Measurements from ENCODE around the gene PLK3.
"Not testable (repeated sequence)": the region's sequence is repeated elsewhere in the genome, so short reads cannot be mapped to it uniquely, and the experiment has no call there.

The PLK3 gene

DNA sequence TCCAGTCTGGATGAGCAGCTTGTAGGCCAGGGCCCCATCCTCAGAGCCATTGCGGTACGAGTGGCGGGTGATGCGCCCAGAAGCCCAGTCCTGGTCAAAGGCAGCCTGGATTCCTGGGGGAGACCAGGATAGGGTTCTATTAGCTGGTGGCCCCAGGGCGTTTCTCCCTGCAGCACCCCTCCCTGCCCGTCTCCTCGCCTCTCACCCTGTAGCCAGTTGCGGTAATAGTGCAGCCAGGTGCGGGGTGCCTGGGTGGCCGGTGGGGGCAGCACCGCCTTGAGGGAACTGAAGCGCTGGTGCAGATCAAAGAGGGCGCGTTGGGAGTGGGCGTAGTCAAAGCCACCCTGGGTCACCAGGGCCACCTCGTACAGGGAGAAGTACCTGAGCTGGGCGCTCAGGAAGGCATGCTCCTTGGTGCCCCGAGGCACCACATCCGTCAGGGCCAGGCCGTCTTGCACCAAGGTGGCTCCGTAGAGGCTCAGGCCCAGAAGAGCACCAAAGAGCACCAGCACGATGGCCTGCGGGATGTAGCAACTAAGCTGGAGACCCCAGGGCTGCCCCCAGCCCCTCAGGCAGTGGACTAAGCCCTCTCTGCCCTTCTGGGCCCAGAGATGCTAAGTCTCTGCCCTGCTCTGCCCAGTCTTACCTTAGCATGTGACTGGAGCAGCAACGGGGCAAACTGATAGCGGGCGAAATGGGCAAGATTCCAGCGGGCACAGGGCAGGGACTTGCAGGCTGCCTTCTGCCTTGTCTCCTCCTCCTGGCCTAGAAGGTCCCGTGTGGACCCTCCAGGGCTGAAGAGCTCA, 27.2 kb downstream of the PLK3 start:
- DNase-seq = no peak

DNA sequence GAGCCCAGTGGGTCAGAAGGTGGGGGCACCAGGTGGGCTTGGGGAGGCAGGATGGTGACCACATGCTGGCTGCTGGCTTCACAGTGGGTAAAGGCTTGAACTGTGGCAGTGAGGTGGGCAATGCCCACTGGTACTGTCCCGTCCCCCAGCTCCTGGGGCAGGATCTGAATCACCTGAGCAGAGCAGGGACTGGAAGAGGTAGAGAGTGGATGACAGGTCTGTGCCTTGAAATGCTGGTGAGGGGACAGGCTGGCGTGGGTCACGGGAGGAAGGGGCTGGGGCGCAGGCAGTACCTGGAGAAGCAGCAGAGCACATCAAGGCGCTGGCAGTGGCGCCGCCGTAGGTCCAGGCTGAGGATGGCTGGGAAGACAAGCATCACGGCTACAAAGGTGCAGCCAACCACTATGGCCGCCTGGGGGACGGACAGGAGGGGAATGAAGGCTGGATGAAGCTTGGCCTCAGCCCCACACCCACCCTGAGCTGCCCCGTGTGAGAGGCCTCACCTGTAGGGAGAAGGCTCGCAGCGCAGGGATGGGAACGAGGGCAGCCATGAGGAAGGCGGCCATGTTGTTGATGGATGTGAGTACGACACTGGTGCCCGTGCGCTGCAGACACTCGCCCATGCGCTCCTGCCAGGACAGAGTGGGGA, 27.9 kb downstream of the PLK3 start:
- DNase-seq = no peak

DNA sequence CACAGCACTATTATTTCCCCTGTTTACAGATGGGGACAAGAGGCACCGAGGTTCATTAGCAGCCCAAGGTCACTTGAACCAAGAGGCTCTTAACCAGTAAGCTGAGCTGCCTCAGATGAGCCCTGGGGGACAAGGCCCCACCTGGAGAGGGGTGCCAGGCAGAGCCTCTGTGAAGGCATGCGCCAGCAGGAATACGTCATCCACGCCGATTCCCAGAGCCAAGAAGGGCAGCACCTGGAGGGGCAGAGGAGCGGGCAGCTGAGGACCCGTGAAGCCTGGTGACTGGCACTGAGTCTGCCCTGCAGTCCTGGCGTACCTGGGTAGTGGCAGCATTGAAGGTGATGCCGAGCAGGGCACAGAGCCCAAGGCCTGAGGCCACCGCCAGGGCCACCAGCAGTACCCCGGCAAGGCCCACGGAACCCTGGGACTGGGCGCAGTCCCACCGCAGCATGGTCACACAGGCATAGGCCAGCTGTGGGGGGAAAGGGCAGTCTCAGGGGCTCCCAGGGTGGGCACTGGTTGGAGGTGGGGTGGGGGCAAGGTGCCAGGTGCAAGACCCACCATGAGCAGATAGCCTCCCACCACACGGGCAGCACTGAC, 28.8 kb downstream of the PLK3 start:
- no peak for DNase-seq

DNA sequence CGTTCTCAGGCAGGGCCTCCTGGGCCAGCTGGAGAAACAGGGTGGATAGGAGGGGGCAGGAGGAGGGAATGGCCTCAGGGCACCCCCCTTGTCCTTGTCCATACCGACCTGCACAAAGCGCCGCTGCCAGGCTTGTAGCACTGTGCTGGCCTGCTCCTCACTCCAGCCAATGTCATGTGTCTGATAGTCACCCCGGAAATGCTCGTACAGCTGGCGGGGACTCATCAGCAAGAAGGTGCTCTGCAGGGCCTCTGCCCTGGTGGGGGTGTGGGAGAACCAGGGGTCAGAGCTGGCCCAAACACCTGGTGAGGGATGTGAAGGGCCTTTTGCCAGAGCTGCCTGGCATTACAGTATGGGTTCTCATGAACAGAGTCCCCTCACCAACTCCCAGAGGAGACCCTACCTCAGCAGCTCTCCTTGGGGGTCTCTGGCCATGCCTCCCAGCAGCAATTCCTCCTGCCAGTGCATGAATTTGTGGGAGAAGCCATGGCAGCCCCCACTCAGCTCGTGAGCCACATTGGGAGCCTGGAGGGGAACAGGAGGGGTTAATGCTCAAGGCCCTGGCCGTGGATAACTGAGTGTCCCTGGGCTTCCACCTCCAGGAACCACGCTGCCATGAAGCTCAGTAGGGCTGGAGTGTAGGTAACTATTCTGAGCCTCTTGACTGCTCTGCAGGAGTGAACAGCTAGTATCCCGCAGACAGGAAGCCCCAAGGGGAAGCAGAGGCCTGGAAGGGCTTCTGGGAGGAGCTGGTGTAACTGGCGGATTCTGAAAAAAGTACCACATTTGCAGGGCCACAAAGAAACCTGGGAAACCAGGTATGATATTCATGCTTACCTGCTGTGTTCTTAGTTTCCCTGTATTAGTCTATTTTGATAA, 29.6 kb downstream of the PLK3 start:
- DNase-seq = no peak

DNA sequence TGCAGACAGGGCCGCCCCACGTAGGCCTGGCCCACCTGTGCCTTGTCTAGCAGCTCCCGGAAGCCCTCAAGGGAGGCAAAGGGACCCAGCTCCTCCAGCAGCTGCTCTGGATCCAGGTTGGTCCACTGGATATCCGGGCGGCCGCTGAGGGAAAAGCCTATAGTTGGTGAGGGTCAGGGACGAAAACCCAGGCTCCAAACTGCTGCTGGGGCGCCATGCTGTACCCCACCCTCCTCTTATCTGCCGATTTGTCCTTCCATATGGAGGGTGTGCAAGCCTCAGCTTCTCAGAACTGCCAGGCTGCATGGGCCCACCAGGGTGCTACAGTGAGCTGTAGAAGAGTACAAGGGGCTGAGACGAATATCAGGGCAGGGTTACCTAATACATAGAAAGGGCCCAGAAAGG, 30.7 kb downstream of the PLK3 start:
- no peak for DNase-seq

DNA sequence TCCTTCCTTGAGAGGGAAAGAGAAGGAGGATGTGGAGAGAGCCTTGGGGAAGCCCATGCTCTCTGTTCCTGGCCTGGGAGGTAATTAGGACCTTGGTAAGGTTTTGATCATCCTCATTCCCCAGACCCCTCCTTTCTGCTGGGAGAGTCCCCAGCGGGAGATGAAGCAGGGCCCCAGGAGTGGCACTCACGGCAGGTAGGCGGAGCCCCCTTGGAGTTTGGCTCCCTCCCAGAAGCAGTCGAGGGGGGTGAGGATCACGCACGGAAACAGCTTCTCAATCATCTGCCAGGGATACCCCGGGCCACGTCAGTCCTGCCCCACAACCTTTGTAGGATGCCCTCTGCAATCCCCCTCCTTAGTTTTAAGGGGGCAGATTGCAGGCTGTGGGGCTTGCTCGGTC, 31.3 kb downstream of the PLK3 start:
- DNase-seq = no peak

DNA sequence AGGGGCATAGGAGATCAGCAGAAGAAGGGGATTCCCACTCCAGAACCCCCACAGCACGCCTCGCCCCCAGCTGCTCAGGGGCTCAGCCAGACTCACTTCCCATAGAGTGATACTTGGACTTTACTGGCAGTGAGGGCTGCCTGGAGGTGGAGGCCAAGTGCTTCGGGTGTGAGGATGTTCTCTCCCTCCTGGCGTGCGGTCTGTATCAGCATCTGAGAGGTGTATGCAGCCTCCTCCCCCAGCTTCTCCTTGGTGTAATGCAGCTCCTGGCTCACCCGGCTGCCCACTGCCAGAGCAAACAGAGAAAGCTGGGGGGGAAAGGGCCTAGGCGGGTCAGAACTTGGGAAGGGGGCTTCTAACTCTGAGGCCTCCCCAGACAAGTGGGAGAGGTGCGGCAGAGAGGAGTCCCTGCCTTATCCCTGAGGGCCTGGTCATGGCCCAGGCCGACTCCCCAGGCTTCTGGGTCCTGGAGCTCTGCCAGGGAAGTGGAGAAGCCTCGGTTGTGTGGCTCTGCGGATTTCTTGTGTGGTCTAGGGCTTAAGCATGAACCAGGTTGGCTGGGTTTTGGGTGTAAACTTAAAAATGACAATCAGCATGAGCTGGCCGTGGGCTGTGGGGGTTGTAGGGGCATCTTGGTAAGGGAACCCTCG, 32.0 kb downstream of the PLK3 start:
- DNase-seq = no peak

DNA sequence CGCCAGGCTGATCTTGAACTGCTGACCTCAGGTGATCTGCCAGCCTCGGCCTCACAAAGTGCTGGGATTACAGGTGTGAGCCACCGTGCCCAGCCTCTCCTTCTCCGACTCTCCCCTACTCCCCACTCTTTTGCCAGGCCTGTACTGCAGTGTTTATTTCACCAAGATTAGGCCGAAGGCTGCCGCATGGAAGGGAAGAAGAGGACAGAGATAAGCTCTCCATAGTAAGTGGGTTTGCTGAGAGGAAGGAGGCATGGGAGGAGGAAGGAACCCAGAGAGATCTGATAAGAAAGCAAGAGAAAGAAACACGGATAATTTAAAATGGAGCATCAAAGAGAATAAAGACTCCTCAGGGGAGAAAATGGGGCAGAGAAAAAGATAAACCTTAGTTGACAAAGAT, 34.2 kb downstream of the PLK3 start:
- DNase-seq = no peak

DNA sequence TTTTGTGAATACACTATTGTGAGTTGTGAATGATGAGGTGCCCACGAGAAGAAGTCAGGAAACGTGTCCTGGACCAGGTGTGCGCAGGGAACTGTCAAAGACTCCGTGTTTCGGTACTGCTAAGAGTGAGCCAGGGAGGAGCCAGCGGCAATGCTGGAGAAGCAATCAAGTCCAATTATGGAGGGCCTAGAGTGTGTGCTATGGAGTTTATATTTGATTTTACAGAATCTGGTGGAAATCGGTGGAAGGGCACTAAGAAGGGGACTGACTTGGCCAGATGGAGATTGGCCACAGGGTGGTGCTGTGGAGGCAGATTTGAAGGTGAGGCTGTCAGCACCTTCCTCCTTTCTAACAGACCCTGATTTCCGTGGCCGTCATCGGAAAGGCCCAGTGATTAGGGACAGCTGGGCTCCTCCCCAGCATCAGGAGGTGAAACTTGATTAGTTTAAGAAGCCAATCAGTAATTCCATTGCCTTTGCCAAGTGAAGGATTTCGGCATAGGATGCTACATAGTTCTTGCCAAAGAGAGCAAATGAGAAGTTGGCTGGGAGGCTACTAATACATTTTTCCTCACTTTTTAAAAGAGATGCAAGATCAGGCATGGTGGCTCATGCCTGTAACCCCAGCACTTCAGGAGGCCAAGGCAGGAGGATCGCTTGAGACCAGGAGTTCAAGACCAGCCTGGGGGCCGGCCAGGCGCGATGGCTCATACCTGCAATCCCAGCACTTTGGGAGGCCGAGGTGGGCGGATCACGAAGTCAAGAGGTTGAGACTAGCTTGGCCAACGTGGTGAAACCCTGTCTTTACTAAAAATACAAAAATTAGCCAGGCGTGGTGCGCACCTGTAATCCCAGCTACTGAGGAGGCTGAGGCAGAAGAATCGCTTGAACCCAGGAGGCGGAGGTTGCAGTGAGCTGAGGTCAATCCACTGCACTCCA, 35.8 kb downstream of the PLK3 start:
- DNase-seq = peak in 48 of 51 donors; percentile 12 to 85 (median 56)

DNA sequence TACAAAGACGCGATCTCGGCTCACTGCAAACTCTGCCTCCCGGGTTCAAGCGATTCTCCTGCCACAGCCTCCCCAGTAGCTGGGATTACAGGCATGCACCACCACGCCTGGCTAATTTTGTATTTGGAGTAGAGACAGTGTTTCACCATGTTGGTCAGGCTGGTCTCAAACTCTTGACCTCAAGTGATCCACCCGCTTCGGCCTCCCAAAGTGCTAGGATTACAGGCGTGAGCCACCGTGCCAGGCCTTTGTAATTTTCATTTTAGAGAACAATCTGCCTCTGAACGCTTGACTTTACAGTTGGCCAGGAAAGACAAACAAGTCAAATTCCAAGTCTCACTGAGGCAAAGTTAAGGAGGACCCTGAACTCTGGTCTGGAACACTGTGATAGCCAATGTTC, 38.1 kb downstream of the PLK3 start:
- DNase-seq = not testable (repeated sequence)

DNA sequence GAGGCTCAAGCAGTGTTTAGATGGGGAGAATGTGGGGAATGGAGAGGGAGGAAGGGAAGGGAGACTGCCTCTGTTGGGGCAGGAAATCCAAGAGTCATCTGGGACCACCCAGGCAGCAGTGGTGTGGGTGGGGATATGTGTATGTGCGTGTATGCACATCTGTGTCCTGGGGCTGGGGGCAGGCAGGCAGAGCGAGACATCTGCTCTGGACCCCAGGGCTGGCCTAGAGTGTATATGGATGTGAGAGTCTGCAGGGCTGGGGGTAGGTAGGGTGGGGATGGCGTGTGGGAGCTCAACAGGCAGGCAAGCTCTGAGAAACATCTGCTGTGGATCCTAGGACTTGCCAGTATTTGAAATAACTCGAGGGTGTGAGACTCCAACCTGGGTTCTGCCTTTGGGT, 39.4 kb downstream of the PLK3 start:
- DNase-seq = peak in 1 of 51 donors; percentile 13

DNA sequence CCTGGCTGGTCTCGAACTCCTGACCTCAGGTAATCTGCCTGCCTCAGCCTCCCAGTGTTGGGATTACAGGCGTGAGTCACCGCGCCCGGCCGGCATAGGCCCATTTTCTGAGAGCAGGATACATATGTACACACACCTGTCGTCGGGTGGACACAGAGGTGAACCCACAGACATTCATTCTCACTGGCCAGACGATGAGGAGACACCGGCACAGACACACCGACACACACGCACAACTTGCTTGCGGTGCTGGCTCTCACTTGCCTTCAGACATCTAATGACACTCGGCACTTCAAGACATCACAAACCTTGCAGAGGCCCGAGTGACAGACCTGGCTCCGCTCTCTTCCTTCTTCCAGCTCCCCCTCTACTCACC, 42.3 kb downstream of the PLK3 start:
- peak in 3 of 51 donors; percentile 45 to 62 (median 60) for DNase-seq

DNA sequence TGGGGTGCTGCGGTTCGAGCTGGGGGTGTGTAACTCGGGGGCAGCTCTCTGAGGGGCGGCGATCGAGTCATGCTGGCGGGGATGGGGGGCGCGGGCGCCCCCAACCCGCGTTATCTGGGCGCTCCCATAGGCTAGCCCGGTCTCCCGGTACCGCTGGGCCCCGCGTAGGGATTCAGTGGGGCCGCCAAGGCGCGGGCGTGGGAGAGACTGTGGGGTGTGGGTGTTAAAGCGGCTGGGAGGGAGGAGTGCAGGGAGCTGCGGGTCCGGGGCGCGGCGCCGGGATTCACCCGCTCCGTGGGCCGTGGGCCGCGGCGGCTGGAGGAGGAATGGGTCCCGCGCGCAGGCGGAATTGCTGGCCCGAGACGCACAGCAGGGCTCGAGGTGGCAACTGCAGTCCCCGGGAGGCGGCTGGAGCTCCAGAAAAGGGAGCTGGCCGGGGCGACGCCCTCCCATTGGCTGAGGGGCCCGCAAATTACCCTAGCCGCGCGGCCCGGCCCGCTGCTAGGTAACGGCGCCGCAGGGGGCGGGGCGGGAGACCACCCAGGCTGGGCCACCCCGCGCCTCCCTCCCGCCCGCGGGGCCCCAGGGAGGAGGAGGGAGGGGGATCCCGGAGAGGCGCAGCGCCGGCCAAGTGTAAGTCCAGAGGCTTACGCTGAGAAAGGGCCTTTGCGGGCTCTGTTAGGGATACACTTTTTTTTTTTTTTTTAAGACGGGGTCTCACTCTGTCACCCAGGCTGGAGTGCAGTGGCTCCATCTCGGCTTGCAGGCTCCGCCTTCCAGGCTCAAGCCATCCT, 42.9 kb downstream of the PLK3 start, which contains the start of gene PTCH2:
Gene PTCH2 (minus strand): TSS at position 392 of the 794 bp plus-strand sequence. CDS start 321 bp downstream, at position 71.
- DNase-seq = peak in 43 of 51 donors; percentile 7 to 84 (median 61)

DNA sequence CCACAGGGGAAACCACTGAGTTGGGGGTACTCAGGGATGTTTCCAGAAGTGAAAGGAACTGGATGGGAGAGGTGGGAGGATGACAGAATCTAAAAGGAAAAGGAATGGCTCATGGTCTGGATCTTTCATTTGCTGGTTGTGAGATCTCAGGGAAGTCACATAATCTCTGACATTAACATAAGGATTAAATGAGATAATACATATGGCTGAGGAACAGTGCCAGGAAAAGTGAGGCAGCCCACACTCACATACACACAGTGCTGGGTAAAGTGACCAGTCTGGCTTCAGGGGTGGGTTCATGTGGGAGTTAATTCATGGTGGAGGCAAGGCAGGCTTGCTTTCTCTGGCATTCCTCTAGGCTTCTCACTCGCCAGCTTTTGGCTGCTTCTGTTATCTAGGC, 46.8 kb downstream of the PLK3 start:
- no peak for DNase-seq

DNA sequence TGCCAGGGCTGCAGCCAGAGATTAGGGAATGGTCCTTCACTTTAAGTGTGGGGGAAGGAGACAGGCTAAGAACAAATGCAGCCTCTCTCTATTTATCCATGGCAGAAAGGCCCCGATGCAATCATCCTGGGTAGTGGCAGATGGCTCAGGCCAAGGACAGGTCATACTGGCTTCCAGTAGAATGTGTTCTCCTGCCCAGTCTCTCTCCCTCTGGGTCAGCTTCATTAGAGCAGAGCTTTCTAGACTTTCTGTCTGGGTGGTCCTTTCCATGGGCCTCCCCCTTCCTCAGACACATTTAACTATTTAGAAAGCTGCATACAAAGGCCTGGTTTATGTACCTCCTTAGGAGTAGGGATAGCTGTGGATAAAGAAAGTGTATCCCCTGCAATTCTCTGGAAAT, 47.7 kb downstream of the PLK3 start:
- DNase-seq = no peak

DNA sequence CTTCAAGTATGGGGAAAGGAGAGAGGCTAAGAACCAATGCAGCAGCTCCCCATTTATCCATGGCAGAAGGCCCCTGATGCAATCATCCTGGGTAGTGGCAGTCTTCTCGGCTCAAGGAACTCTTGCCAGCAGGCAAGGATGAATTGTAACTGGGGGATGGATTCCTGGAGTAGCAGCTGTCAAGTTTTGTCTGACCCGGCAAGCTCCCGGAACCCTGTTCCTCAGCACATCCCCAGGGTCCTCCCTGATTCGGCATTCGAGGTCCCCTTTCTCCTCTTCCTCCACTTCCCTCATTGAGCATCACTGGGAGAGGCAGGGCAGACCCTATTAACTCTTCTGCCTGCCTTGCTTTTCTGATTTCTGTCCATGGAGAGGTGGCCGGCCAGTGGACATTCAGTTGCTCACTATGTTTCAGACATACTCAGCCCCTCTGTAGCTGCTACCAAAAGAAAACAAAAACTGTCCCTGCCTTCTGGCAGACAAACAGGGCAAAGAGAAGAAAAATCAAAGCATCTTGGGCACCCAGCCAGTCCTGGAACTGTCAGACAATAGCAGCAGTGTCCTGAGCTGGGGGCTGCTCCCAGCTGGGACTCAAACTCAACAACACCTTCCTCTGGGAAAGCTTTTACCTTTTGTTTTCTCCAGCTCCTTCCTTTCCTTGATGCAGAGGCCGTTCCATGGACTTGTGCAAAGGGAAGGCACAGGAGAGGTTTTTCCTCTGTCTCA, 48.4 kb downstream of the PLK3 start:
- DNase-seq = peak in 32 of 51 donors; percentile 5 to 64 (median 34)

DNA sequence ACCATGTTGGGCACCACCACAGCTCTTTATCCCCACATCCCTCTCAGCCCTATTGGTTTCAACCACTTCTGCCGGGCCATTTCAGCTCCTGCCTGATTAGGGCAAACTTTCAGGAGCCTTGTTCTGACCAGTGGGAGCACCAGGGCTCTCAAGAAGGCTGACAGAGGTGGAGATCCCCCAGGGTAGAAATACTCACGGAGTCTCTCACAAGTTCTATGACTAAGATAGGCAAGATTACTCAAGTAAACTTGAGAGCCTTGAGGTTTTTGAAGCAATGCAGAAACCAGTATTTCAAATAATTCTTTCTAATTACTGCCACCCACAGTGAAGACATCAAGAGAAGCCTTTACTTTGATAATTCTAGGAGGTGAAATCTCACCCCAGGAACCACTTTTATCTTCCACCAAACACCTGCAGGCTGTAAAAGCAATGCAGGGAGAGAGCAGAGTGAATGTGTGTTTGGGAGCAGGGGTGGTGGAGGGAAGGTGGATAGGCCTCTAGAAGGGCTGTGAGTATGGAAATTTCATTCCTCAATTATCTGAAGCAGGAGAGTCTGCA, 49.5 kb downstream of the PLK3 start:
- no peak for DNase-seq

DNA sequence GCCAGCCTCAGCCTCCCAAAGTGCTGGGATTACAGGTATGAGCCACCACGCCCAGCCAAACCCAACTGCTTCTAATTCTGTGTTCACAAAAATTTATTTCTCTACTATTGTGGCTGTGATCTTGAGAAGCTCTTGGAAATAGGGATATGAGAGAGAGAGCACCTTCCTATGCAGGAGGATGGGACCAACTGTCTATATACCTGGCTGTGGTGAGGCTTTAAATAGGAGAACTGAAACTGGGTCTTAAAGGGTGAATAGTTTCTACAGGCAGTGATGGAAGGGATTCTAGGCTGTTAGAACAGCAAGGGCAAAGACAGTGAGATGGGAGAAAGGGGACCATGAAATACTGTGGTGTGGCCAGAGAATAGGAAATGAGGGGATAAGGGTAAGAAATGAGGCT, 51.1 kb downstream of the PLK3 start:
- no peak for DNase-seq
